GM12801 (cell line): ENCODE data around the gene TCERG1L.

ENCODE experiments used
- CTCF ChIP-seq: IDR thresholded peaks from one replicate; pipeline ENCODE4 v1.5.1; 2011; ENCODE audit warnings: control low read depth; ENCODE audit not compliant: insufficient read length; ENCODE audit errors: extremely low read depth

The TCERG1L gene

GRCh38 chr10:131082991-131083481 lies 228.5 kb downstream of the TCERG1L start:
- no peak for TF ChIP-seq CTCF

GRCh38 chr10:131082201-131082850 lies 229.2 kb downstream of the TCERG1L start:
- TF ChIP-seq CTCF, result no peak

GRCh38 chr10:131081786-131082185 lies 229.7 kb downstream of the TCERG1L start:
- TF ChIP-seq CTCF, result no peak

GRCh38 chr10:131081376-131081775 lies 230.1 kb downstream of the TCERG1L start:
- no peak for TF ChIP-seq CTCF

GRCh38 chr10:131080571-131080970 lies 230.9 kb downstream of the TCERG1L start:
- TF ChIP-seq CTCF, result no peak

GRCh38 chr10:131079314-131079713 lies 232.2 kb downstream of the TCERG1L start:
- TF ChIP-seq CTCF, result no peak

GRCh38 chr10:131078131-131078881 lies 233.2 kb downstream of the TCERG1L start:
- TF ChIP-seq CTCF, result no peak
